ENCODE results near the gene SLC25A42.
"Not testable (repeated sequence)": the region's sequence is repeated elsewhere in the genome, so short reads cannot be mapped to it uniquely, and the experiment has no call there.

SLC25A42 gene

DNA sequence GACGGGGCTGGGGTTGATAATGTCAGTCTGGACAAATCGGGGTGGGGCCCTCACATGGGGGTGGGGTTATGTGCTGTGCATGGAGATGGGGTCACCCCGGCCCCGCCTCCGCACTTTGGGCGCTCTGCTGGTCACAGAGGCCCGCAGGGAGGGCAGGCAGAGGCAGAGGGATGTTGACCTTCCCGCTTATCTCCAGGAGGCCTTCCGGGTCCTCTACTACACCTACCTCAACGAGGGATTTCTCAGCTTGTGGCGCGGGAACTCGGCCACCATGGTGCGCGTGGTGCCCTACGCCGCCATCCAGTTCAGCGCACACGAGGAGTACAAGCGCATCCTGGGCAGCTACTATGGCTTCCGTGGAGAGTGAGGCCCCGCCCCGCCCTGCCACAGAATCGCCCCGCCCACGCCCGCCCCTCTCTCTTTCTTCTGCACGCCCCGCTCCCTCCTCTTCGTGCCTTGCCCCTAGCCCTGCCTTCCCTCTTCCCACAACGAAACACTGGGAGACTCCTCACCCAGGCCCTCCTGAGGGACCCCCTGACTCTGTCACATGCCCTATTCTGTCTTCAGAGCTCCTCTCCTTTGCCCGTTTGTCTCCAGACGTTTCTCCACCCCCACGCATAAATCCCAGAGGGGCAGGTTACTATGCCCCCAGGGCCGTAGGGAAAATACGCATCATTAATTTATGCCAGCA is 41.7 kb downstream of the SLC25A42 start:
- DNase-seq (ENCODE audit: low read depth) = no peak
- TF ChIP-seq, protein P1, sequence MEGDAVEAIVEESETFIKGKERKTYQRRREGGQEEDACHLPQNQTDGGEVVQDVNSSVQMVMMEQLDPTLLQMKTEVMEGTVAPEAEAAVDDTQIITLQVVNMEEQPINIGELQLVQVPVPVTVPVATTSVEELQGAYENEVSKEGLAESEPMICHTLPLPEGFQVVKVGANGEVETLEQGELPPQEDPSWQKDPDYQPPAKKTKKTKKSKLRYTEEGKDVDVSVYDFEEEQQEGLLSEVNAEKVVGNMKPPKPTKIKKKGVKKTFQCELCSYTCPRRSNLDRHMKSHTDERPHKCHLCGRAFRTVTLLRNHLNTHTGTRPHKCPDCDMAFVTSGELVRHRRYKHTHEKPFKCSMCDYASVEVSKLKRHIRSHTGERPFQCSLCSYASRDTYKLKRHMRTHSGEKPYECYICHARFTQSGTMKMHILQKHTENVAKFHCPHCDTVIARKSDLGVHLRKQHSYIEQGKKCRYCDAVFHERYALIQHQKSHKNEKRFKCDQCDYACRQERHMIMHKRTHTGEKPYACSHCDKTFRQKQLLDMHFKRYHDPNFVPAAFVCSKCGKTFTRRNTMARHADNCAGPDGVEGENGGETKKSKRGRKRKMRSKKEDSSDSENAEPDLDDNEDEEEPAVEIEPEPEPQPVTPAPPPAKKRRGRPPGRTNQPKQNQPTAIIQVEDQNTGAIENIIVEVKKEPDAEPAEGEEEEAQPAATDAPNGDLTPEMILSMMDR (IDR thresholded peaks at IDR 0.05; ENCODE audit: low read depth, low read length, missing control alignments) = no peak
- H3K4me3 ChIP-seq (ENCODE audit: low read depth, low read length) = peak overlapping the region; percentile 39

DNA sequence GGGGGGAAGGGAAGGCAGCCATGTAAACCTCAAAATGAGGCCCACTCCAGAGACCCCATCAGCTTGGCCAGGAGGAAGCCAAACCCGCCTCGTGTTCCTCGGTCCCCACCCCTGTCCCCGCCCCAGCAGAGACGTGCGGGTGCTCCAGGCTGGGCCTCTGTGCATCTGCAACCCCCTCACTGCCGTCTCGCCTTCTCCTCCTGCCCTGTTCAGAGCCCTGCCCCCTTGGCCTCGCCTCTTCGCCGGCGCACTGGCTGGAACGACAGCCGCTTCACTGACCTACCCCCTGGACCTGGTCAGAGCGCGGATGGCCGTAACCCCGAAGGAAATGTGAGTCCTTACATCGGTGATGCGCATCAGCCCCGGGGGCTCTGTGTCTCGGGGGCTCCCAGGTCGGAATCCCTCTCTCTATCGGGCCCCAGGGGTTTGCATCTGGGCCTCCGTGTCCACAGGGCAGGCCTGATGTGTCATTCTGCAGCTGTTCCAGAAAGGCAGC is 42.3 kb downstream of the SLC25A42 start:
- H3K4me3 ChIP-seq (ENCODE audit: low read depth, low read length) = no peak overlapping the region
- DNase-seq (ENCODE audit: low read depth) = no peak
- TF ChIP-seq, protein P1 (IDR thresholded peaks at IDR 0.05; ENCODE audit: low read depth, low read length, missing control alignments) = no peak

DNA sequence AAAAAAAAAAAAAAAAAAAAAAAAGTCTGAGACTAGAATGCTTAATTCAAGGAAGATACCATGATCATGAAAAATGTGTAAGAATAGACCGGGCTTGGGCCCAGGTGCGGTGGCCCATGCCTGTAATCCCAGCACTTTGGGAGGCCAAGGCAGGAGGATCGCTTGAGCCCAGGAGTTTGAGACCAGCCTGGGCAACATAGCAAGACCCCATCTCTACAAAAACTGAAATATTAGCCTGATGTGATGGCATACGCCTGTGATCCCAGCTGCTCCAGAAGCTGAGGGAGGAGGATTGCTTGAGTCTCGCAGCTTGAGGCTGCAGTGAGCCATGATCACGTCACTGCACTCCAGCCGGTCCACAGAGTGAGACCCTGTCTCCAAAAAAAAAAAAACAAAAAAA is 43.1 kb downstream of the SLC25A42 start:
- not testable (repeated sequence) for H3K4me3 ChIP-seq (ENCODE audit: low read depth, low read length); DNase-seq (ENCODE audit: low read depth)

DNA sequence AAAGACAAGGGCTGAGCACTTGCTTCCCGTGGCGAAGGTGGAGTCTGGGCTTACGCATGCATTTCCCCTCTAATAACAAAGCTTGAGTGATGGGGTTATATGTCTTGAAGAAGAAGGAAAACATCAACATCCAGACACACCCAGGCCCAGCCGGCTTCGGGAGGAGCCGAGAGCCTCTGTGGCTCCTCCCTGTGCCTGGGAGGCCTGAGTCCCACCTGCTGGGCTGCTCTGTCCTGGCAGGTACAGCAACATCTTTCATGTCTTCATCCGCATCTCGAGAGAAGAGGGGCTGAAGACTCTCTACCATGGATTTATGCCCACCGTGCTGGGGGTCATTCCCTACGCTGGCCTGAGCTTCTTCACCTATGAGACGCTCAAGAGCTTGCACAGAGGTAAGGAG is 43.9 kb downstream of the SLC25A42 start:
- no peak for DNase-seq (ENCODE audit: low read depth)
- TF ChIP-seq, protein P1 (IDR thresholded peaks at IDR 0.05; ENCODE audit: low read depth, low read length, missing control alignments) = no peak
- no peak overlapping the region for H3K4me3 ChIP-seq (ENCODE audit: low read depth, low read length)

DNA sequence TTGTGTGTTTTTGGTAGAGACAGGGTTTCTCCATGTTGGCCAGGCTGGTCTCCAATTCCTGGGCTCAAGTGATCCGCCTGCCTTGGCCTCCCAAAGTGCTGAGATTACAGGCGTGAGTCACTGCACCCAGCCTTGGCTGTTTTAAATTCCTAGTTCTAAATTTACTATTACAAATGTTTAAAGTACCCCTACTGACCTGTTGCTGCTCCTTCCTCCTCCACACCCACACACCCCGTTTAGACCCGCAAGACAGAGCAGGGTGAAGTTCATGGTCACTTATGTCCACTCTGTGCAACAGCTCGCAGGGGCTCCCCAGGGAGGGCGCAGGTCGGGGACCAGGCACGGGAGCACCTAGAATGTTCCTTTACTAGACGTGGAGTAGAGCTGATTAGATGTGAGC is 45.8 kb downstream of the SLC25A42 start:
- H3K4me3 ChIP-seq (ENCODE audit: low read depth, low read length) = no peak overlapping the region
- TF ChIP-seq, protein P1 (IDR thresholded peaks at IDR 0.05; ENCODE audit: low read depth, low read length, missing control alignments) = no peak
- DNase-seq (ENCODE audit: low read depth) = no peak

DNA sequence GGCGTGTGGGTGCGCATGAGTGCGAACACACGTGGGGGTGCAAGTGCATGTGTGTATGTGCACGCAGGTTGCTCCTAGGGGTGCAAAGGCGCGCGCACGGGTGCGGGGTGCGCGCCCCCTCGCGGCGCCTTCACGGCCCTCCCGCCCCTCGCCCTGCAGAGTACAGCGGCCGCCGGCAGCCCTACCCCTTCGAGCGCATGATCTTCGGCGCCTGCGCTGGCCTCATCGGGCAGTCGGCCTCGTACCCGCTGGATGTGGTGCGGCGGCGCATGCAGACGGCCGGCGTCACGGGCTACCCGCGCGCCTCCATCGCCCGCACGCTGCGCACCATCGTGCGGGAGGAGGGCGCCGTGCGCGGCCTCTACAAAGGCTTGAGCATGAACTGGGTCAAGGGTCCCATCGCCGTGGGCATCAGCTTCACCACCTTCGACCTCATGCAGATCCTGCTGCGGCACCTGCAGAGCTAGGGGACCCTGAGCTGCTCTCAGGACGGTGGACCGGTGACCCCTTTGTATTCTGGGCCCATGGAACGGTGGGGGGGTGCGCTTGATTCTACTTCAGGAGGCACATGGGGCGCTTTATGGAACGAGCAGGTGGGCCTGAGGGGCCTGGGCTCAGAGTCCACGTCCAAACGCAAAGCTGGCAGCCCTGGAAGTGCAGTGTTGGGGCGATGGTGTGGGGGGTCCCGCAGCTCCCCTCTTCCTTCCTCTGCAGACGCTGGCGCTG is 46.8 kb downstream of the SLC25A42 start:
- TF ChIP-seq, protein P1 (IDR thresholded peaks at IDR 0.05; ENCODE audit: low read depth, low read length, missing control alignments) = peak; percentile 45
- no peak overlapping the region; the same call in 1 of the 2 replicates for H3K4me3 ChIP-seq (ENCODE audit: low read depth, low read length)
- no peak for DNase-seq (ENCODE audit: low read depth)

DNA sequence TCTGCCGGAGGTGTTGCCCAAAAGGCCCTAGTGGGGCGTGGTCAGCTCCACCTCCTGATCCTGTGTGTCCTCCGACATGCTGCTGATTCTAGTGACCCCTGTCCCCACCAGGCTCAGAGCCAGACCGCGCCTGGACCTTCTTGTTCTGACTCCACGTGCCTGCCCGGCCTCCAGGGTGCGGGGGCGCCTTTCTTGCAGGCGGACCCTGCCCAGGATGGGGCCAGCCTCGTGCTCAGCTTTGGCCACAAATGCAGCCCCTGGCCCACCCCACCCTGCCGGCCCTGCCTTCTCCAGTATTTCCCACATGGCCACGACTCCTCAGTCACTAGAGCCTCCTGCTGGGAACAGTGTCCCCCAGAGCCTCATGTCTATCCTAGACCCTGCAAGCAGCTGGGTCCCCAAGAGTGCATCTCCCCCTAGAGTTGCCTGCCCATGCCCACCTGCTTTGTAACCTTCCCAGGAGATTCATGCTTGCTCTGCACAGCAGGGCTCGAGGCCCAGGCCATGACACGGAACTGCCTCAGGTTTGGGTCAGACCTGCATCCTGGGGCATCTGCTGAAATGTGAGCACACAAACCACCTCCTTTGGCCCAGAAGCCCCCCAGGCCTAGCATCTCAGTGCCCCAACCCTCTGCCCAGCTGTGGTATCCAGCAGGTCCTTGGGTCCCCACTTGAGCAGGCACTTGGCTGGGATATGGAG is 47.5 kb downstream of the SLC25A42 start:
- no peak for DNase-seq (ENCODE audit: low read depth)
- no peak overlapping the region for H3K4me3 ChIP-seq (ENCODE audit: low read depth, low read length)
- TF ChIP-seq, protein P1 (IDR thresholded peaks at IDR 0.05; ENCODE audit: low read depth, low read length, missing control alignments) = no peak

All from GM12864 (cell line).